Ovary (tissue), 9 donors: Measurements from ENCODE around the gene PTPRCAP. TPM values are rescaled to one million over a fixed set of nuclear protein-coding genes. Genes with fewer than 3 reads are reported as not detected.

Experiments
- DNase-seq, 5 donors: peaks; one replicate each; pipeline ENCODE4 v3.0.0-alpha.2; 2019 to 2020
- H3K27ac ChIP-seq, 2 donors: fragments of 200-600 bp; one replicate each; pipeline versions ENCODE4 v1.5.1 to v1.8.0; 2019 to 2022
- H3K27me3 ChIP-seq: fragments of 200-600 bp; one replicate; pipeline ENCODE4 v1.8.0; 2022
- H3K36me3 ChIP-seq: fragments of 200-600 bp; sonication (generic); one replicate; pipeline ENCODE4 v1.5.1; 2019
- H3K4me1 ChIP-seq: one replicate; pipeline ENCODE4 v1.8.1; 2013; ENCODE audit warnings: mild to moderate bottlenecking, moderate library complexity; ENCODE audit not compliant: insufficient read depth
- H3K4me3 ChIP-seq: fragments of 200-600 bp; sonication (generic); one replicate; pipeline ENCODE4 v1.5.1; 2017
- H3K9me3 ChIP-seq, 2 donors: fragments of 200-600 bp in 1 of 2; sonication (generic) in 1 of 2; one replicate each; pipeline versions ENCODE4 v1.5.1 to v1.8.1; 2013 to 2019; ENCODE audit warnings: mild to moderate bottlenecking in 1 of 2, moderate library complexity in 1 of 2
- EP300 ChIP-seq: sonication (generic); formaldehyde crosslinking; IDR thresholded peaks from one replicate; pipeline ENCODE4 v1.6.1; 2017; ENCODE audit warnings: antibody characterized with exemption
- POLR2A ChIP-seq: fragments of 450-650 bp; IDR thresholded peaks from one replicate; pipeline ENCODE4 v1.6.1; 2017; ENCODE audit warnings: antibody characterized with exemption, mild to moderate bottlenecking, moderate library complexity
- WGBS, 3 donors: extraction: QIAGEN DNeasy Blood & Tissue Kit in 1 of 3; methylation state at CpG; one replicate each; pipeline versions ENCODE4 v1.1.5 to v1.1.7; 2013 to 2017; 5-methylcytosine and 5-hydroxymethylcytosine counted together
- intact Hi-C, 4 donors: fragments of 100-400 bp; cut with DNase I; formaldehyde crosslinking; loops; one replicate each; pipeline versions ENCODE4 v1.11.0 to v1.15.1; 2022 to 2023
- polyA plus RNA-seq, 2 donors: library from polyadenylated mRNA; stranded (reverse); fragments of 200-250 nt in 1 of 2; fragments of 350-450 nt in 1 of 2; fragmentation: Illumina TruSeq in 1 of 2; extraction: RNeasy Lipid Tissue Mini Kit (QIAGEN cat#74804) in 1 of 2; gene quantifications; one replicate each; pipeline ENCODE4 v1.2.3, GENCODE V29; 2013 to 2014
- total RNA-seq, 7 donors: library from RNA; depleted of rRNA in 2 of 7; stranded (reverse); fragments of >200 nt in 2 of 7; fragmentation: NEBNext Ultra II Directional in 3 of 7; extraction: Animal tissue kit (Norgen Biotek cat#: 25700) in 3 of 7; gene quantifications; one replicate each; pipeline versions ENCODE4 v1.1.0 to v1.2.4, GENCODE V29; 2016 to 2023
- TF ChIP-seq, protein P1 (sequence below), 3 donors: fragments of 450-650 bp in 2 of 3; fragments of 200-600 bp in 1 of 3; IDR thresholded peaks; one replicate each; pipeline versions ENCODE4 v1.5.1 to v1.8.0; 2016 to 2022; ENCODE audit warnings: antibody characterized with exemption in 3 of 3, mild to moderate bottlenecking in 1 of 3
- donor health status: DM: no; HTN: no; CAD: no; lungs with moderate emphysema.
- donor health status: DM: no; HTN: no; CAD: no.
- donor health status: Bipolar disorder and iron deficiency.
- donor health status: DM: yes; HTN: yes; CAD: no.
- donor health status: DM: no; HTN: no; CAD: no.
- donor health status: DM: yes; HTN: yes; CAD: no.

Gene PTPRCAP
- total and polyA plus RNA-seq, 9 donors = 2.4 to 10.7 (median 4.2) TPM; not detected in 1

DNA sequence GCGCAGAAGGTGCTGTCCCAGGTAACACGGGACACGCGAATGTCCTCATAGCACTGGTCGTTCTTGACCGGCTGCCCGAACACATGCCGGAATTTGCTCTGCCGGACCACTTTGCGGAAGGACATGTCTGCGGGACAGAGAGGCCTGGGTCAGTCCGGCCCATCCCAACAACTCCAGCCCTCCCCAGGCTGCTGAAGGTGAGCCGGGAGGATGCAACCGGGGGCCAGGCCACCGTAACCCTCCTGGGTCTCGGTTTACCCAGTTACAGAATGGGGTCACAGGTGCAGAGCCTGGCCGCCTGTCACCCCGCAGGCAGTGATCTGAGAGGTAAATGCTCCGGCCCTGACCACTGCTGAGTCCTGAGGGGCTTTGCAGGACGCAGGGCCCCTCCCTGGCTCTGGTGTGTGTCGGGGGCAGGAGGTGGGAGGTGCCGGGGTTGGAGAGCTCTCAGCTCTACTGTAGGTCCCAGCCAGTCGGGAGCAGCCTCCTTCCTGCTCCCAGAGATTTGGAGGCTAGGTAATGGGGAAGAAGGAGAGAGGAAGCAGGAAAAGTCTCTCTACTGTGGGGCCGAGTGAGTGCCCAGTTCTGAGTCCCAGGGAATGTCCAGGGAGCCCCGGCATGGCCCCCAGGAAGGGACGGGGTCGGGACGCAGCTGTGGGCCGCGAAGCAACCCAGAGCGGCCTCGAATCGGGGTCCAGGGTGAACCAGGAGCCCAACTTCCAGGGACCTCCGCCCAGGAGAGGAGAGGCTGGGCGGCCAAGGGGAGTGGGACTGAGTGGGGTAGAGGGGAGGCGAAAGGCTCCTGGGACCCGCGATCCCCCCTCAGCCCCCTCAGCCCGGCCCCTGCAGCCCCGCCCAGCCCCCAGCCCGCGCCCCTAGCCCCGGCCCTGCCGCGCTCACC, 5.3 kb upstream of the PTPRCAP start:
- H3K36me3 ChIP-seq = no peaks in the 10 kb centered on the region
- H3K4me3 ChIP-seq = peak overlapping the region; percentile 69
- DNase-seq = peak in 2 of 5 donors; percentile 36 to 43
- H3K4me1 ChIP-seq = peaks cover 4% of the 10 kb centered on the region
- H3K27ac ChIP-seq = peak overlapping the region; percentile 94
- H3K27me3 ChIP-seq = no peaks in the 10 kb centered on the region
- H3K9me3 ChIP-seq = no peaks in the 10 kb centered on the region
- intact Hi-C loops = loop anchor here in 1 of 4 donors (1.0 to 10.0 kb wide), 2 partner anchors 41 to 62 kb away; partner anchors contain the start of genes CDK2AP2, PITPNM1 and PPP1CA
- 27 to 33% (median 31%) methylated on average over 40 to 45 of the region's 45 CpGs for WGBS, 3 donors
- no peak for TF ChIP-seq POLR2A
- TF ChIP-seq, protein P1, sequence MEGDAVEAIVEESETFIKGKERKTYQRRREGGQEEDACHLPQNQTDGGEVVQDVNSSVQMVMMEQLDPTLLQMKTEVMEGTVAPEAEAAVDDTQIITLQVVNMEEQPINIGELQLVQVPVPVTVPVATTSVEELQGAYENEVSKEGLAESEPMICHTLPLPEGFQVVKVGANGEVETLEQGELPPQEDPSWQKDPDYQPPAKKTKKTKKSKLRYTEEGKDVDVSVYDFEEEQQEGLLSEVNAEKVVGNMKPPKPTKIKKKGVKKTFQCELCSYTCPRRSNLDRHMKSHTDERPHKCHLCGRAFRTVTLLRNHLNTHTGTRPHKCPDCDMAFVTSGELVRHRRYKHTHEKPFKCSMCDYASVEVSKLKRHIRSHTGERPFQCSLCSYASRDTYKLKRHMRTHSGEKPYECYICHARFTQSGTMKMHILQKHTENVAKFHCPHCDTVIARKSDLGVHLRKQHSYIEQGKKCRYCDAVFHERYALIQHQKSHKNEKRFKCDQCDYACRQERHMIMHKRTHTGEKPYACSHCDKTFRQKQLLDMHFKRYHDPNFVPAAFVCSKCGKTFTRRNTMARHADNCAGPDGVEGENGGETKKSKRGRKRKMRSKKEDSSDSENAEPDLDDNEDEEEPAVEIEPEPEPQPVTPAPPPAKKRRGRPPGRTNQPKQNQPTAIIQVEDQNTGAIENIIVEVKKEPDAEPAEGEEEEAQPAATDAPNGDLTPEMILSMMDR (IDR thresholded peaks at IDR 0.05) = no peak
- no peak for TF ChIP-seq EP300

GRCh38 chr11:67441731-67442351, 4.4 kb upstream of the PTPRCAP start:
- intact Hi-C loops = loop anchor here in 1 of 4 donors (10.0 kb wide), 1 partner anchor 63 kb away; the partner anchor contains the start of genes CDK2AP2 and PITPNM1
- H3K27me3 ChIP-seq = no peaks in the 10 kb centered on the region
- no peaks in the 10 kb centered on the region for H3K36me3 ChIP-seq
- H3K9me3 ChIP-seq = no peaks in the 10 kb centered on the region
- H3K4me1 ChIP-seq = peaks cover 4% of the 10 kb centered on the region
- no peak overlapping the region for H3K4me3 ChIP-seq
- TF ChIP-seq, protein P1 (IDR thresholded peaks at IDR 0.05) = no peak
- 80 to 83% (median 83%) methylated on average over 27 to 28 of the region's 28 CpGs for WGBS, 3 donors
- DNase-seq = peak in 1 of 5 donors; percentile 45
- H3K27ac ChIP-seq = peak overlapping the region in 1 of 2 donors; percentile 94

DNA sequence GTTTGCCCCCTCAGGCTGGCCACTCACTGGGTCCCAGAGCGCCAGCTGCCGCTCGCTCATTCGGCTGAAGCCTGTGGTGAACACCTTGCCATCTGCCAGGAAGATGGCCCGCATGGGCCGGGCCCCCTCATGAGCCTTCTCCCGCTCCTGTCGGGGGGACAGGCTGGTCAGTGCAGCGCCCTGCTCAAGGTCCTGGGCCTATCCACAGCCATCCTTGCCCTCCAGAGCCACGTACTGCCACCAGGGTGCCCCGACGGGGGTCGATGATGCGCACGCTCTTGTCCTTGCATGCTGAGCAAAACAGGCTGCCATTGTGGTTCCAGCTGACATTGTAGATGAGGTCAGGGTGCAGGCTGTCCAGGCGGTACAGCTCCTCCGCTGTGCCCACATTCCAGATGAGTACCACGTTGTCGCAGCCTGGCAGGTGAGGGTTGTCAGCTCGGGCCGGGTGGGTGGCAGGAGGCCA, 3.6 kb upstream of the PTPRCAP start:
- 78 to 83% (median 82%) methylated on average over 21 of the region's 21 CpGs for WGBS, 3 donors

More for the DNA sequence above, 3.6 kb upstream of the PTPRCAP start:
- intact Hi-C loops = loop anchor here in 1 of 4 donors (10.0 kb wide), 1 partner anchor 64 kb away; the partner anchor contains the start of genes CDK2AP2 and PITPNM1
- H3K4me1 ChIP-seq = peaks cover 4% of the 10 kb centered on the region
- H3K36me3 ChIP-seq = no peaks in the 10 kb centered on the region
- TF ChIP-seq, protein P1 (IDR thresholded peaks at IDR 0.05) = no peak
- no peak for TF ChIP-seq POLR2A
- TF ChIP-seq EP300 = no peak
- no peaks in the 10 kb centered on the region for H3K9me3 ChIP-seq
- H3K27me3 ChIP-seq = no peaks in the 10 kb centered on the region
- no peak overlapping the region for H3K27ac ChIP-seq
- no peak overlapping the region for H3K4me3 ChIP-seq
- DNase-seq = peak in 2 of 5 donors; percentile 34 to 36
